Astrocyte of the spinal cord (primary cell): Measurements from ENCODE around the gene TLE6.

Experiments used
- DNase-seq: peaks from one replicate; pipeline ENCODE4 v3.0.0; 2011; ENCODE audit warnings: low read depth, low spot score
- H3K4me3 ChIP-seq: 2 replicates; pipeline ENCODE4 v1.5.1; 2011; ENCODE audit warnings: low read depth, mild to moderate bottlenecking, low read length, moderate library complexity
- in situ Hi-C: cut with HindIII; loops from 2 replicates; pipeline ENCODE4 v1.10.0; 2017; ENCODE audit warnings: low sequenced_read_pairs
- TF ChIP-seq, protein P1 (sequence below): IDR thresholded peaks from 2 replicates; pipeline ENCODE4 v1.5.1; 2012; ENCODE audit warnings: low read depth, mild to moderate bottlenecking, low read length, inconsistent platforms

TLE6 gene

DNA sequence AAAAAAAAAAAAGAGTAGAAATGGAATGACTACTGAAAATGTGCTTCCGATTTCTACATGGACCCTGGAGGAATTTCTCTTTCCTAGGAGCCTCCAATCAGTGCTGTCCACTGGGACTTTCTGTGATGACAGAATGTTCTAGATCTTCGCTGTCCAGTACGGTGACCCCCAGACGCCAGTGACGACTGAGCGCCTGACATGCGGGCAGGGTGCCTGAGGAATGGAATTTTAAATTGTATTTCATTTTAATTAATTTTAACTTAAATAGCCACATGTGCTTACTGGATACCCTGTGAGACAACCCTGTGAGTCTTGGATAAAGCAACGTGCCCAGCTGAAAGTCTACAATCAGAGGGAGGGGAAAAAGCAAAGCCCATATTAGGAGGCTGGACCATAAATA, 4.1 kb upstream of the TLE6 start:
- H3K4me3 ChIP-seq, result no peak overlapping the region
- TF ChIP-seq, protein P1, sequence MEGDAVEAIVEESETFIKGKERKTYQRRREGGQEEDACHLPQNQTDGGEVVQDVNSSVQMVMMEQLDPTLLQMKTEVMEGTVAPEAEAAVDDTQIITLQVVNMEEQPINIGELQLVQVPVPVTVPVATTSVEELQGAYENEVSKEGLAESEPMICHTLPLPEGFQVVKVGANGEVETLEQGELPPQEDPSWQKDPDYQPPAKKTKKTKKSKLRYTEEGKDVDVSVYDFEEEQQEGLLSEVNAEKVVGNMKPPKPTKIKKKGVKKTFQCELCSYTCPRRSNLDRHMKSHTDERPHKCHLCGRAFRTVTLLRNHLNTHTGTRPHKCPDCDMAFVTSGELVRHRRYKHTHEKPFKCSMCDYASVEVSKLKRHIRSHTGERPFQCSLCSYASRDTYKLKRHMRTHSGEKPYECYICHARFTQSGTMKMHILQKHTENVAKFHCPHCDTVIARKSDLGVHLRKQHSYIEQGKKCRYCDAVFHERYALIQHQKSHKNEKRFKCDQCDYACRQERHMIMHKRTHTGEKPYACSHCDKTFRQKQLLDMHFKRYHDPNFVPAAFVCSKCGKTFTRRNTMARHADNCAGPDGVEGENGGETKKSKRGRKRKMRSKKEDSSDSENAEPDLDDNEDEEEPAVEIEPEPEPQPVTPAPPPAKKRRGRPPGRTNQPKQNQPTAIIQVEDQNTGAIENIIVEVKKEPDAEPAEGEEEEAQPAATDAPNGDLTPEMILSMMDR, result no peak
- DNase-seq, result no peak
- in situ Hi-C loops, result no loop called here

DNA sequence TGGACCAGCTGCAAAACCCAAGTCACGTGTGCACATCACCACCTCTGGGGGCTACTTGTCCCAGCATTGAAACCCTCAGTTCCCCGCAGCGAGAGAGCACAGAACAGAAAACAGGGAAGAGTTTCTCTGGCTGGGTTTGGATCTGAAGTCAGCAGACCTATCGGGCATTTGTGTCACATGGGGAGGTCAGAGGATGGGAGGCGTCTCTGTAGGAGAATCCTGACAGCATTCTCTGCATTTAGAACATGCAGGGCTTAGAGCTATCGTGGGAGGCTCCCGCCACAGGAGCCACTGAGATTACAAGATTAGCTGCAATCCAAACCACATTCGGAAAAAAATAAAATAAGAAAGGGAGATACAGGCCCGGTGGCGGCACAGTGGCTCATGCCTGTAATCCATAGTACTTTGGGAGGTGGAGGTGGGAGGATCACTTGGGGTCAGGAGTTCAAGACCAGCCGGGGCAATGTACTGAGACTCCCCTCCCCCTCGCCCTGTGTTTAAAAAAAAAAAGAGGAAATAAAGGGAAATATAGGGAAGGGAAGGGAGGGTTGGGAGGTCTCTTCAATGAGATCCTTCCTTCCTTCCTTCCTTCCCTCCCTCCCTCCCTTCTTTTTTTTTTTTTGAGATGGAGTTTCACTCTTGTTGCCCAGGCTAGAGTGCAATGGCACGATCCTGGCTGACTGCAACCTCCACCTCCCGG, 2.9 kb upstream of the TLE6 start:
- no peak for DNase-seq
- in situ Hi-C loops, result no loop called here
- TF ChIP-seq, protein P1, result no peak
- no peak overlapping the region for H3K4me3 ChIP-seq

DNA sequence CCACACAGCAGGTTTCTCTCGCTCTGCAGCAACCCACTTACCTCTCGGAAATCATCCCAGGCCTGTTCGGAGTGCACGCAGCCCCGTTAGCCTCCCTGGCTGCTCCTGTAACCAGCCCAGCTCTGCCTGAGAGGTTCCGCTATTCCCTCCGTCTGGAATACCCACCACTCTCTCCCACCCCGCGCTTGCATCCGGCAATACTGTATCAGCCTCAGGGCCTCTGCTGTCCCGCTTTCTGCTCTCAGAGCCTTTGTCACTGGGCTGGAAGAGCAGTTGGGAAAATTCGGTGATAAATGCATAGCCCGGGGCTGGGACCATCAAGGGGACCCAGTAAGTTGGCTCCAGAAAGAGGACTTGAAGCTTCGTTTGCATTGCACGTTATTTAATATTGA, 759 bp upstream of the TLE6 start:
- H3K4me3 ChIP-seq, result peak overlapping the region; percentile 51
- DNase-seq, result no peak
- in situ Hi-C loops, result no loop called here
- TF ChIP-seq, protein P1, result no peak

DNA sequence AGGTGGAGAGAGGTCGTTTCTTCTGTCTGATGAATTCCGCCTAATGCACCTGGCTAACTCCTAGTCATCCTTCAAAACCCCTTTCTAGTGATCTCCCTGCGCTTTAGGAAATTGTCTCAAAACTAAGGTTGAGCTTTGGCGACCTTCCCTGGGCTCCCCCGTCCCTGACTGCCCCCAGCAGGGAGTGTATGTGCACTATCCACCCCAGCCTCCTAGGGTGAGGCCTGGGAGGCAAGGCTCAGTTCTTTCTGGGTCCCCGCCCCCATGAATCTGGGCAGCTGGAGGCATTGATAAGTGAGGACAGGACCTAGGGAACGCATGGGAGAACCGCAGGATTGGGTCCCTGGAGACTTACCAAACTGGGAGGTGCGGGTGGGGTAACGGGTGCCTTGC, 378 bp downstream of the TLE6 start:
- no peak for DNase-seq
- peak overlapping the region; percentile 21 for H3K4me3 ChIP-seq
- TF ChIP-seq, protein P1, result no peak
- in situ Hi-C loops, result no loop called here

DNA sequence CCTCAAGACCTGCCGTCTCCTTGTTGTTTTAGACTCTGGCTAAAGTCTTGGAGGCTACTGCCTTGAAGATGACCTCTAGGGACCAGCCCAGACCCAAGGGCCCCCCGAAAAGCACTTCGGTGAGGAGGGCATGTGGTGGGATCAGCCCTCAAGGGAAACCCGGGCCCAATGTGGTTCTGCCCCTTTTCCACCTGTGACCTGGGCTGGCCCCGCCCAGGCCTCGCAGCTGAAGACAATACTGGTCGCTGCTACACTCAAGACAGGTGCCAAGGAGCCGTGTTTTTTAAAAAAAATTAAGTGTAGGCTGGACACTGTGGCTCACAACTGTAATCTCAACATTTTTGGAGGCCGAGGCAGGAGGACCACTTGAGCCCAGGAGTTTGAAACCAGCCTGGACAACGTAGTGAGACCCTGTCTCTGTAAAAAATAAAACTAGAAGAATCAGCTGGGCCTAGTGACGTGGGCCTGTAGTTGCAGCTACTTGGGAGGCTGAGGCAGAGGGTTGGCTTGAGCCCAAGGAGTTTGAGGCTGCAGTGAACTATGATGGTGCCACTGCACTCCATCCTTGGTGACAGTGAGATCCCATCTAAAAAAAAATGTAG, 903 bp downstream of the TLE6 start:
- H3K4me3 ChIP-seq, result no peak overlapping the region
- TF ChIP-seq, protein P1, result no peak
- in situ Hi-C loops, result no loop called here
- no peak for DNase-seq

DNA sequence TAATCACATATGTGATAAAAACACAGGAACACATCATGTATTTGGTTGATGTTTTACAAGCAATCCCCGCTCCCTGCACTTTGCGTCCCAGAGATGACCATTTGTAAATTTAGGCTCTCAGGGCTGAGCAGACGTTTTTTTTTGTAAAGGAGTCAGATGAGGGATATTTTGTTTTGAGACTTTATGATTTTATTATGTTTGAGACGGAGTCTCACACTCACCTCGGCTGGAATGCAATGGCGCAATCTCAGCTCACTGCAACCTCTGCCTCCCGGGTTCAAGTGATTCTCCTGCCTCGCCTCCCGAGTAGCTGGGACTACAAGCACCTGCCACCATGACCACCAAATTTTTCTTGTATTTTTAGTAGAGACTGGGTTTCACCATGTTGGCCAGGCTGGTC, 1.4 kb downstream of the TLE6 start:
- DNase-seq, result no peak
- in situ Hi-C loops, result no loop called here
- H3K4me3 ChIP-seq, result no peak overlapping the region
- TF ChIP-seq, protein P1, result no peak
